ENCODE results near the gene ATP2B2.

ATP2B2 gene

GRCh38 chr3:10310578-10310977 is 194.8 kb downstream of the ATP2B2 start:
- Histone ChIP-seq H3K4me2 (peak overlapping the region in 4 of 11 experiments; percentile 65 to 76 (median 66); a peak in 5 of 22 replicates), H3K4me3 (no peak overlapping the region), H3K9ac (peak overlapping the region in 2 of 11 experiments; percentile 47 to 52; a peak in 2 of 22 replicates), H4K20me1 (peaks cover 4 to 74% (median 51%) of the 10 kb centered on the region in 11 experiments; a peak in 20 of 22 replicates), H3K36me3 (peaks cover 97 to 100% (median 98%) of the 10 kb centered on the region in 11 experiments), H3K9me3 (replicated peaks in 1 of 11) (no peaks in the 10 kb centered on the region), H3K4me1 (peaks cover 7 to 22% (median 17%) of the 10 kb centered on the region in 10 experiments), H3K27ac (peak overlapping the region in 4 of 11 experiments; percentile 12 to 56 (median 40); a peak in 5 of 22 replicates), H3K27me3 (no peaks in the 10 kb centered on the region)
- TF ChIP-seq Cebpa-rat (IDR thresholded peaks at IDR 0.05): no peak

DNA sequence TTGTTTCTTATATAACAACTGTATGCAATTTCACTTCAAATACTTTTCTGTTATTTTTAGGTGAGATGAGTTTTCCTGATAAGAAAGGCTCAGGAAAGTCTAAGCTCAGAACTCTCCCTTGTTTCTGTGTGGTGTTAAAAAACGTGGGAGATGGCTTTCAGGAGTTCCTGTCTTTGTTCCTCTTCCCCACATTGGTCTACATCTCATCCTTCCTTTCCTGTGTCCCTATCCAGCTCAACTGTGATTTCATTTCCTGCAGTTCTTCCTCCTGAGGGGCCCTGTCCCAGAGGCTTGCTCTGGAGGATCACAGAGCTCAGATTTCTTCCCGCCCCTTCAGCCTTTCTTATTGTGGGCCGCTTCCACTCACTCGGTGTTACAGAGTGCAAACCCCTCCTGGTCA is 195.7 kb downstream of the ATP2B2 start:
- Histone ChIP-seq H4K20me1 (peaks cover 4 to 75% (median 55%) of the 10 kb centered on the region in 11 experiments; a peak in 20 of 22 replicates), H3K9me3 (replicated peaks in 1 of 11) (no peaks in the 10 kb centered on the region), H3K9ac (peak overlapping the region in 10 of 11 experiments; percentile 10 to 65 (median 42); a peak in 14 of 22 replicates), H3K27me3 (no peaks in the 10 kb centered on the region), H3K4me1 (peaks cover 7 to 22% (median 17%) of the 10 kb centered on the region in 10 experiments), H3K27ac (peak overlapping the region in 9 of 11 experiments; percentile 24 to 56 (median 43); a peak in 15 of 22 replicates), H3K36me3 (peaks cover 98 to 100% (median 100%) of the 10 kb centered on the region in 11 experiments), H3K4me2 (peak overlapping the region in 10 of 11 experiments; percentile 11 to 76 (median 52); a peak in 18 of 22 replicates), H3K4me3 (no peak overlapping the region)
- no peak for TF ChIP-seq Cebpa-rat (IDR thresholded peaks at IDR 0.05)

DNA sequence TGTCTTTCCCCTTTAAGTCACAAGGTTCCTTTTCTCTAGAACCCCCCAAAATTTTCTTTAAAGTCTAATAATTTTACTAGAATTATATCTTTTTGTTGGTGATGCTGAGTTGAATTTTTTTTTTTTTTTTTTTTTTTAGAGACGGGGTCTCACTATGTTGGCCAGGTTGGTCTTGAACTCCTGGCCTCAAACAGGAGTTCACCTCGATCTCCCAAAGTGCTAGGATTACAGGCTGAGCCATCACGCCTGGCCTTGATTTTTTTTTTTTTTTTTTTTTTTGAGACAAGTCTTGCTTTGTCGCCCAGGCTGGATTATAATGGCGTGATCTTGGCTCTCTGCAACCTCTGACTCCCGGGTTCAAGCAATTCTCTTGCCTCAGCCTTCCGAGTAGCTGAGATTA is 196.7 kb downstream of the ATP2B2 start:
- Histone ChIP-seq H3K27me3 (no peaks in the 10 kb centered on the region), H3K4me1 (peaks cover 7 to 22% (median 17%) of the 10 kb centered on the region in 10 experiments), H3K9me3 (replicated peaks in 1 of 11) (no peaks in the 10 kb centered on the region), H3K4me2 (peak overlapping the region in 2 of 11 experiments; percentile 56 to 76; a peak in 1 of 22 replicates), H3K27ac (no peak overlapping the region), H3K4me3 (no peak overlapping the region), H3K9ac (no peak overlapping the region), H3K36me3 (peaks cover 98 to 100% (median 100%) of the 10 kb centered on the region in 11 experiments), H4K20me1 (peaks cover 4 to 76% (median 57%) of the 10 kb centered on the region in 11 experiments; a peak in 20 of 22 replicates)
- TF ChIP-seq Cebpa-rat (IDR thresholded peaks at IDR 0.05): no peak

GRCh38 chr3:10306156-10306555 is 199.2 kb downstream of the ATP2B2 start:
- Histone ChIP-seq H4K20me1 (peaks cover 4 to 76% (median 52%) of the 10 kb centered on the region in 11 experiments; a peak in 18 of 22 replicates), H3K4me2 (no peak overlapping the region), H3K27ac (no peak overlapping the region), H3K9me3 (replicated peaks in 1 of 11) (no peaks in the 10 kb centered on the region), H3K4me1 (peaks cover 12 to 27% (median 21%) of the 10 kb centered on the region in 10 experiments), H3K27me3 (no peaks in the 10 kb centered on the region), H3K9ac (no peak overlapping the region), H3K4me3 (no peak overlapping the region), H3K36me3 (peaks cover 98 to 100% (median 100%) of the 10 kb centered on the region in 11 experiments)
- TF ChIP-seq Cebpa-rat (IDR thresholded peaks at IDR 0.05): no peak

- no peaks in the 10 kb centered on the region for H3K9me3 ChIP-seq (replicated peaks in 1 of 11)
- no peak overlapping the region for H3K4me3 ChIP-seq
- H3K36me3 ChIP-seq: peaks cover 99 to 100% (median 100%) of the 10 kb centered on the region in 11 experiments
- no peak overlapping the region for H3K9ac ChIP-seq
- H3K4me1 ChIP-seq: peaks cover 17 to 31% (median 23%) of the 10 kb centered on the region in 10 experiments
- peaks cover 4 to 78% (median 52%) of the 10 kb centered on the region in 11 experiments; a peak in 19 of 22 replicates for H4K20me1 ChIP-seq
- no peak overlapping the region for H3K4me2 ChIP-seq
- no peak for TF ChIP-seq Cebpa-rat (IDR thresholded peaks at IDR 0.05)
- peak overlapping the region in 1 of 11 experiments; percentile 5; a peak in 1 of 22 replicates for H3K27ac ChIP-seq
- no peaks in the 10 kb centered on the region for H3K27me3 ChIP-seq
These were observed 200.0 kb downstream of the ATP2B2 start for GRCh38 chr3:10305331-10305902.

- Histone ChIP-seq H4K20me1 (peaks cover 7 to 78% (median 49%) of the 10 kb centered on the region in 11 experiments; a peak in 20 of 22 replicates), H3K27me3 (no peaks in the 10 kb centered on the region)
These were observed 200.5 kb downstream of the ATP2B2 start for GRCh38 chr3:10304905-10305304.

GRCh38 chr3:10303785-10304184 is 201.6 kb downstream of the ATP2B2 start:
- Histone ChIP-seq H3K4me2 (no peak overlapping the region), H3K9ac (no peak overlapping the region), H3K27me3 (no peaks in the 10 kb centered on the region), H3K4me1 (peaks cover 15 to 31% (median 29%) of the 10 kb centered on the region in 10 experiments), H3K9me3 (replicated peaks in 1 of 11) (no peaks in the 10 kb centered on the region), H3K36me3 (peaks cover 92 to 100% (median 98%) of the 10 kb centered on the region in 11 experiments), H3K4me3 (no peak overlapping the region), H4K20me1 (peaks cover 10 to 83% (median 54%) of the 10 kb centered on the region in 11 experiments; a peak in 19 of 22 replicates), H3K27ac (no peak overlapping the region)
- no peak for TF ChIP-seq Cebpa-rat (IDR thresholded peaks at IDR 0.05)

More at GRCh38 chr3:10304905-10305304, 200.5 kb downstream of the ATP2B2 start:
- H3K4me3 ChIP-seq: no peak overlapping the region
- H3K4me1 ChIP-seq: peaks cover 15 to 31% (median 24%) of the 10 kb centered on the region in 10 experiments
- no peaks in the 10 kb centered on the region for H3K9me3 ChIP-seq (replicated peaks in 1 of 11)
- no peak overlapping the region for H3K9ac ChIP-seq
- TF ChIP-seq Cebpa-rat (IDR thresholded peaks at IDR 0.05): no peak
- H3K36me3 ChIP-seq: peaks cover 99 to 100% (median 100%) of the 10 kb centered on the region in 11 experiments
- no peak overlapping the region for H3K4me2 ChIP-seq
- H3K27ac ChIP-seq: peak overlapping the region in 1 of 11 experiments; percentile 5; a peak in 2 of 22 replicates

DNA sequence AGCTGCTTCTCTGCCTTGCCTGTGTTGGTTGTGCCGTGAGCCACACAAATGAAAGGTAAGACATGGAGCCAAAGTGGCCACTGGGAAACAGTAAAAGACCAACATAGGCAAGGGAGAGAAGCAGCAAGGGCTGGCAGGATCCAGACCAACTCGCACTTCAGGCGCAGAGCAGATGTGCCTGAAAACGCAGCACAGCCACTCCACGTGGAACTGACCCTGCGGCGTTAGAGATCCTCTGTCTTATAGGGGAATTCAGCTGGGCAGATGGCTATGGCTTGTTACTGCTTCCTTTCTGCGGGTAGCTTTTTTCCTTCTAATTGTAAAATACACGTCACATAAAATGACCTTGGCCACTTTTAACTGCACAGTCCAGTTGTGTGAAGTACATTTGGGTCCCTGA is 202.3 kb downstream of the ATP2B2 start:
- Histone ChIP-seq H3K9ac (no peak overlapping the region), H3K4me3 (no peak overlapping the region), H3K27me3 (no peaks in the 10 kb centered on the region), H3K4me1 (peaks cover 16 to 36% (median 33%) of the 10 kb centered on the region in 10 experiments), H3K27ac (no peak overlapping the region), H3K36me3 (peaks cover 85 to 98% (median 95%) of the 10 kb centered on the region in 11 experiments), H4K20me1 (peaks cover 10 to 83% (median 54%) of the 10 kb centered on the region in 11 experiments; a peak in 19 of 22 replicates), H3K4me2 (no peak overlapping the region), H3K9me3 (replicated peaks in 1 of 11) (no peaks in the 10 kb centered on the region)
- no peak for TF ChIP-seq Cebpa-rat (IDR thresholded peaks at IDR 0.05)

DNA sequence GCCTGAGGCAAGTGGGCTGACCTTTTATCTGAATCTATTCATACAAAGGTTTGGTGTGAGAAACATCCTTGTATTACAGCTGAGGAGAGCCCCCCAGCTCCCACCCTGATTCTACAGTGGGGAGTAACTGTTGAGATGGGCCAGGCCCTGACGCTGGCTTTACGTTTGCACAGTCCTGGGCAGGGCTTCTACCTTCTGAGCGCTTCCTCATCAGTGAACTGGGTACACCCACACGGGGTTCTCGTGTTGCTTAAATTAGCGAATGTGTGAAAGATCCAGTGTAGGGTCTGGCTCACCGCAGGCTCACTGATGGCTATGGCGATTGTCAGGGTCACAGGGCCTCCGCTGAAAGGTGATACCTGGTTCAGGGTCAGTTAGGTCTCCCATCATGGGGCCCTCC is 205.3 kb downstream of the ATP2B2 start:
- H3K9me3 ChIP-seq (replicated peaks in 1 of 11): peaks cover 0 to 16% (median 9%) of the 10 kb centered on the region in 11 experiments; a peak in 17 of 22 replicates
- peak overlapping the region; percentile 25 to 67 (median 35); a peak in 20 of 22 replicates for H3K9ac ChIP-seq
- peaks cover 76 to 90% (median 86%) of the 10 kb centered on the region in 11 experiments for H3K36me3 ChIP-seq
- no peaks in the 10 kb centered on the region for H3K27me3 ChIP-seq
- no peak for TF ChIP-seq Cebpa-rat (IDR thresholded peaks at IDR 0.05)
- peaks cover 16 to 40% (median 35%) of the 10 kb centered on the region in 10 experiments for H3K4me1 ChIP-seq
- H3K4me3 ChIP-seq: no peak overlapping the region
- H4K20me1 ChIP-seq: peaks cover 6 to 62% (median 44%) of the 10 kb centered on the region in 11 experiments; a peak in 19 of 22 replicates
- peak overlapping the region in 10 of 11 experiments; percentile 14 to 80 (median 62); a peak in 20 of 22 replicates for H3K27ac ChIP-seq
- peak overlapping the region in 10 of 11 experiments; percentile 14 to 82 (median 70); a peak in 19 of 22 replicates for H3K4me2 ChIP-seq

All from BLaER1 treated with 17β-estradiol and CSF1 and Interleukin-3, amounts not matched to agents 10 nM and 100 nM (cell line).